Heart right ventricle (tissue), 16 donors: ENCODE results near the gene LIF. TPM values are rescaled to one million over a fixed set of nuclear protein-coding genes. Genes with fewer than 3 reads are reported as not detected.
"Not testable (repeated sequence)": the region's sequence is repeated elsewhere in the genome, so short reads cannot be mapped to it uniquely, and the experiment has no call there.

Experiments
- ATAC-seq, 8 donors: fragments of 200-7000 bp; cut with Tn5 transposase; one replicate each; pipeline ENCODE4 v1.9.1; 2020; ENCODE audit warnings: mild to moderate bottlenecking in 8 of 8, moderate library complexity in 8 of 8, moderate number of reproducible peaks in 1 of 8
- DNase-seq, 2 donors: peaks; one replicate each; pipeline ENCODE4 v3.0.0-alpha.2; 2020
- H3K27ac ChIP-seq, 10 donors: fragments of 200-600 bp; sonication (generic) in 2 of 10; one replicate each; pipeline versions ENCODE4 v1.5.0 to v1.8.0; 2020 to 2022; ENCODE audit warnings: mild to moderate bottlenecking in 3 of 10
- H3K27me3 ChIP-seq, 7 donors: fragments of 200-600 bp; one replicate each; pipeline ENCODE4 v1.8.0; 2021 to 2022; ENCODE audit warnings: mild to moderate bottlenecking in 2 of 7
- H3K36me3 ChIP-seq, 9 donors: fragments of 200-600 bp; sonication (generic) in 1 of 9; one replicate each; pipeline versions ENCODE4 v1.5.0 to v1.8.0; 2020 to 2022; ENCODE audit warnings: mild to moderate bottlenecking in 2 of 9
- H3K4me1 ChIP-seq, 9 donors: fragments of 200-600 bp; sonication (generic) in 1 of 9; one replicate each; pipeline versions ENCODE4 v1.5.0 to v1.8.0; 2020 to 2022; ENCODE audit warnings: mild to moderate bottlenecking in 4 of 9
- H3K4me3 ChIP-seq, 10 donors: fragments of 200-600 bp; sonication (generic) in 2 of 10; one replicate each; pipeline versions ENCODE4 v1.5.0 to v1.8.0; 2020 to 2022; ENCODE audit warnings: mild to moderate bottlenecking in 7 of 10, moderate library complexity in 2 of 10
- H3K9me3 ChIP-seq, 11 donors: fragments of 200-600 bp in 10 of 11; sonication (generic) in 2 of 11; one replicate each; pipeline versions ENCODE4 v1.5.0 to v1.8.0; 2013 to 2022; ENCODE audit warnings: mild to moderate bottlenecking in 2 of 11, control low read depth in 1 of 11, moderate library complexity in 1 of 11
- CTCF ChIP-seq, 9 donors: fragments of 200-600 bp; sonication (generic) in 2 of 9; IDR thresholded peaks; one replicate each; pipeline versions ENCODE4 v1.5.0 to v1.8.0; 2021 to 2022; ENCODE audit warnings: antibody characterized with exemption in 9 of 9, mild to moderate bottlenecking in 5 of 9, moderate library complexity in 1 of 9
- WGBS, 2 donors: extraction: QIAGEN DNeasy Blood & Tissue Kit; methylation state at CpG; one replicate each; pipeline ENCODE4 v1.1.7; 2013; ENCODE audit warnings: inconsistent platforms in 1 of 2; 5-methylcytosine and 5-hydroxymethylcytosine counted together
- intact Hi-C, 10 donors: fragments of 100-400 bp; cut with DNase I; formaldehyde crosslinking; loops; one replicate each; pipeline versions ENCODE4 v1.11.1 to v1.14.2; 2022
- polyA plus RNA-seq, 2 donors: library from polyadenylated mRNA; stranded (reverse); fragments of 200-250 nt; gene quantifications; one replicate each; pipeline ENCODE4 v1.2.3, GENCODE V29; 2013
- total RNA-seq, 10 donors: library from RNA; stranded (reverse); fragmentation: NEBNext Ultra II Directional in 3 of 10; extraction: Animal tissue kit (Norgen Biotek cat#: 25700) in 3 of 10; gene quantifications; one replicate each; pipeline versions ENCODE4 v1.2.1 to v1.2.4, GENCODE V29; 2021 to 2023
- donor health status: Arrhythmogenic right ventricular cardiomyopathy.
- donor health status: ischemic (EF 13 %, LVEDD 7.1; RV severe dilation, severe dysfunction).
- donor health status: healthy with polysubstance abuse.
- donor health status: DM: no; HTN: yes; CAD: no.
- donor health status: DM: no; HTN: no; CAD: no.
- donor health status: ischemic (EF 25% LVEDD 6.9; RV normal size, moderate dysfunction).
- donor health status: ischemic (EF 25% LVEDD 5.7; RV mildly dilated, moderate dysfunction).
- donor health status: healthy.
- donor health status: DM: yes; HTN: yes; CAD: no.
- donor health status: Ischemic cardiomyopathy.
- donor health status: ischemic (EF 35%, LVEDD 5.7; RV mildly dilated, moderate dysfunction).
- donor health status: nonischemic (EF 11% LVEDD 7.7; RV severe dilation, severe dysfunction).
- donor health status: DM: yes; HTN: yes; CAD: no.
- donor health status: PGD.
- donor health status: ischemic (EF 29% LVEDD 5.4; RV normal size, mild dysfunction).
- donor health status: nonischemic (EF 23%, LVEDD 6.1; RV moderate dilation, normal function).

LIF gene
- total and polyA plus RNA-seq, 12 donors, result 0.17 to 8.8 (median 0.53) TPM

DNA sequence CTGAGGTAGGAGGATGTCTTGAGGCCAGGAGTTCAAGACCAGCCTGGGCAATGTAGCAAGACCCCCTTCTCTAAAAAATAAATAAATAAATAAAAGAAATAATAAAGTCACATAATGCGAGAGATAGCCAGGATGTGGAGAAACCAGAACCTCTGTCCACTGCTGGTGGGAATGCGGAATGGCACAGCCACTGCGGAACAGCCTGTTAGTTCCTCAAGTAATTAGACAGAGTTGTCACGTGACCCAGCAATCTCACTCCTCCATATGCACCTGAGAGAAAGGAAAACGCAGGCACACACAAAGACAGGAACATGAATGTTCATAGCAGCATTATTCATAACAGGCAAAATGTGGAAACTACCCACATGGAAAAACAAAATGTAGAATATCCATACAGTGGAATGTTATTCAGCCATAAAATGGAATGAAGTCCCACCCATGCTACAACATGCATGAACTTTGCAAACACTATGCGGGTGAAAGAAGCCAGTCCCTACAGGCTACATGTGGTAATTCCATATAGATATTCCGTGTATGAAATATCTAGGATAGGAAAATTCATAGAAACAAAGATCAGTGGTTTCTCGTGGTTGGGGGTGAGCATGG is 27.4 kb downstream of the LIF start:
- no peak for ATAC-seq
- H3K4me1 ChIP-seq, result peaks cover 0 to 28% (median 0%) of the 10 kb centered on the region in 9 donors
- H3K27ac ChIP-seq, result no peak overlapping the region
- H3K27me3 ChIP-seq, result peaks cover 0 to 90% (median 84%) of the 10 kb centered on the region in 7 donors
- TF ChIP-seq CTCF (IDR thresholded peaks at IDR 0.05), result no peak
- 77 to 81% methylated on average over 8 of the region's 8 CpGs for WGBS, 2 donors
- H3K36me3 ChIP-seq, result no peaks in the 10 kb centered on the region
- H3K4me3 ChIP-seq, result no peak overlapping the region
- H3K9me3 ChIP-seq, result no peaks in the 10 kb centered on the region
- intact Hi-C loops, result no loop called here
- DNase-seq, result no peak

DNA sequence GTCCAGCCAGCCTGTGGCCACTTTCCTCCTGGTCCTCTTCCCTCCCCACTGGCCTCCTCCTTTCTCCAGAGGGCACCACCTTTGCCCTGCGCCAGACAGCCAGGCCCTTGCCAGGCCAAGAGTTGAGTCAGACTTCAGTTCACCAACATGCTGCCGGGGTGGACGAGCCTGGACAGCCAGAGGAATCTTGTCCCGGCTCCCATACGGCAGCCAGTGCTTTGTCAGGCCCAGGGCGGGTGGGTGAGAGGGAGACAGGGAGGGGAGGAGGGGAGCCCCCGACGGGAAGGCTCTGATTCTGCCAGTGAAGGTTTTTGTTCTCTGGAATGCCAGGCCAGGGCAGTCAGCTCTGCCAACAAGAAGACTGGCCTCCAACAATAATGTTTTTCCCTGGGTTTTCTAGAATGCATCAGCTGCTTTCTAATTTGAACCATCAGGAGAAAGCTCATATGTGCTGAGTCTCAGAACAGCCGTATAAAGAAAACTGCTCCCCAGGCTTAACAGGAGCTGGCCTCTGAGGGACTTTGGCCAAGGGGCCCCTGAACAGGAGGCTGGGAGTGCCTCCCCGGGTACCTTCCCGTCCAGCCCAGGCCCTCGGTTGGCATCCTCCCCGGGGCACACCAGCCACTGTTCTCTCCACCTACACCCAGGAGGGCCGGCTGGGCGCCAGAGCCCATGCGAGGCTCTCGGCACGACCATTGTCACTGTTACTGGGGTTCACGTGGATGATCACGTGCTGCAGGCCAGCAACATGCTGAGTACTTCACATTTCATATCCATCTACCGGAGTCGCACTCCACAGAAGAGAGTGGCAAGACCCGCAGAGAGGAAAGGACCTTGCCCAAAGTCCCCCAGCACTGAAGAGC is 28.6 kb downstream of the LIF start:
- peaks cover 0 to 82% (median 73%) of the 10 kb centered on the region in 7 donors for H3K27me3 ChIP-seq
- H3K27ac ChIP-seq, result peak overlapping the region in 1 of 10 donors; percentile 14
- H3K36me3 ChIP-seq, result no peaks in the 10 kb centered on the region
- no peak for DNase-seq
- H3K9me3 ChIP-seq, result no peaks in the 10 kb centered on the region
- ATAC-seq, result peak in 1 of 8 donors; percentile 38
- 84 to 87% methylated on average over 23 of the region's 23 CpGs for WGBS, 2 donors
- H3K4me1 ChIP-seq, result peaks cover 0 to 26% (median 2%) of the 10 kb centered on the region in 9 donors
- TF ChIP-seq CTCF (IDR thresholded peaks at IDR 0.05), result no peak
- no peak overlapping the region for H3K4me3 ChIP-seq
- intact Hi-C loops, result no loop called here

DNA sequence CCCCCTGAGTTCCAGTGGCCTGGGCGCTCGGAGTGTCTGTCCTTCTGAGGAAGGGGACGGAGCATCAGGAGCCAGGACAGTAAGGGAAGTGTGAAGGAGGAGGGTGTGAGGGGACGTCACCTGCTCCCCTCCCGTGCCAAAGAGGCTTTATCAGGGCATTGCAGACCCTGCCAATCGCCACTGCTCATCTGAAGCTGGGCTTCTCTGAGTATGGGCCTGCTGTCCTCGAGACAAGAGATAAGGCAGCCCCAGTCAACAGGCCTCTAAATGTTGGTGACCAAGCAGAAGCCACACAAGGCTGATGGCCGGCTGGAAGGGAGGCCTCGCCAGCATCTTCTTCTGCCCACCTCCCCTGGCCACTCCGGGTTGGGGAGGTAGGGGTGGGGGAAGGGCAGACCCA is 29.8 kb downstream of the LIF start:
- Histone ChIP-seq H3K4me1 (peaks cover 0 to 32% (median 5%) of the 10 kb centered on the region in 9 donors), H3K27ac (no peak overlapping the region), H3K9me3 (no peaks in the 10 kb centered on the region), H3K27me3 (peaks cover 0 to 79% (median 68%) of the 10 kb centered on the region in 7 donors), H3K4me3 (no peak overlapping the region), H3K36me3 (no peaks in the 10 kb centered on the region)
- 74 to 75% methylated on average over 10 of the region's 10 CpGs for WGBS, 2 donors
- TF ChIP-seq CTCF (IDR thresholded peaks at IDR 0.05), result no peak
- DNase-seq (no peak), ATAC-seq (no peak)
- intact Hi-C loops, result no loop called here

DNA sequence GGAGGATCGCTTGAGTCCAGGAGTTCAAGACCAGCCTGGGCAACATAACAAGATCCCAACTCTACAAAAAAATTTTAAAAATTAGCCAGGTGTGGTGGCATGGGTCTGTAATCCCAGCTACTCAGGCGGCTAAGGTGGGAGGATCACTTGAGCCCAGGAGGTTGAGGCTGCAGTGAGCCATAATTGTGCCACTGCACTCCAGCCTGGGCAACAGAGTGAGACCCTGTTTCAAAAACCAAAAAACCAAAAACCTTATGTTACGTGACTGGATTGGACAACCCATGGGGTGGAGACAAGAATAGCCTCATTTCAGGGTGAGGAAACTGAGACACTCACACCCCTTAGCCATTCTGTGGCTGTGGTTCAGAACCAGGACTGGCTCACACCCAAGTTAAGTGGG is 30.3 kb downstream of the LIF start:
- H3K9me3 ChIP-seq, DNase-seq, H3K4me3 ChIP-seq, H3K27ac ChIP-seq, intact Hi-C loops, ATAC-seq, H3K36me3 ChIP-seq: not testable (repeated sequence)
- H3K4me1 ChIP-seq, result peaks cover 0 to 28% (median 5%) of the 10 kb centered on the region in 9 donors
- peaks cover 0 to 75% (median 64%) of the 10 kb centered on the region in 7 donors for H3K27me3 ChIP-seq
- WGBS, 2 donors, result 97 to 99% methylated on average over 3 of the region's 3 CpGs
